HG03108 (cell line): ENCODE data around the gene BLVRA.

Experiments used
- ATAC-seq: cut with Tn5 transposase; IDR thresholded peaks from one replicate; pipeline ENCODE4 v1.9.1; 2021; ENCODE audit warnings: moderate library complexity; ENCODE audit not compliant: unreplicated experiment

Gene BLVRA

GRCh38 chr7:43855176-43855575, 96.7 kb downstream of the BLVRA start:
- no peak for ATAC-seq

GRCh38 chr7:43856316-43856715, 97.8 kb downstream of the BLVRA start:
- no peak for ATAC-seq
